HL-60 (cell line): Measurements from ENCODE around the gene GPR31.
"Not testable (repeated sequence)": the region's sequence is repeated elsewhere in the genome, so short reads cannot be mapped to it uniquely, and the experiment has no call there.

ENCODE experiments used
- GABPA ChIP-seq: IDR thresholded peaks from 2 replicates; pipeline ENCODE4 v1.6.1; 2012; ENCODE audit warnings: low read depth
- POLR2AphosphoS5 ChIP-seq: IDR thresholded peaks from 2 replicates; pipeline ENCODE4 v1.6.1; 2012; ENCODE audit warnings: low read depth
- REST ChIP-seq: IDR thresholded peaks from 2 replicates; pipeline ENCODE4 v1.6.1; 2012; ENCODE audit warnings: low read depth; ENCODE audit not compliant: insufficient replicate concordance
- SPI1 ChIP-seq: IDR thresholded peaks from 2 replicates; pipeline ENCODE4 v1.6.1; 2012; ENCODE audit warnings: low read depth, mild to moderate bottlenecking, borderline replicate concordance
- TF ChIP-seq, protein P1 (sequence below): IDR thresholded peaks from one replicate; pipeline ENCODE4 v1.5.1; 2011; ENCODE audit warnings: low read length, control low read depth, inconsistent platforms; ENCODE audit not compliant: insufficient read depth

GRCh38 chr6:167182913-167183314 lies 25.1 kb upstream of the GPR31 start:
- TF ChIP-seq, protein P1, sequence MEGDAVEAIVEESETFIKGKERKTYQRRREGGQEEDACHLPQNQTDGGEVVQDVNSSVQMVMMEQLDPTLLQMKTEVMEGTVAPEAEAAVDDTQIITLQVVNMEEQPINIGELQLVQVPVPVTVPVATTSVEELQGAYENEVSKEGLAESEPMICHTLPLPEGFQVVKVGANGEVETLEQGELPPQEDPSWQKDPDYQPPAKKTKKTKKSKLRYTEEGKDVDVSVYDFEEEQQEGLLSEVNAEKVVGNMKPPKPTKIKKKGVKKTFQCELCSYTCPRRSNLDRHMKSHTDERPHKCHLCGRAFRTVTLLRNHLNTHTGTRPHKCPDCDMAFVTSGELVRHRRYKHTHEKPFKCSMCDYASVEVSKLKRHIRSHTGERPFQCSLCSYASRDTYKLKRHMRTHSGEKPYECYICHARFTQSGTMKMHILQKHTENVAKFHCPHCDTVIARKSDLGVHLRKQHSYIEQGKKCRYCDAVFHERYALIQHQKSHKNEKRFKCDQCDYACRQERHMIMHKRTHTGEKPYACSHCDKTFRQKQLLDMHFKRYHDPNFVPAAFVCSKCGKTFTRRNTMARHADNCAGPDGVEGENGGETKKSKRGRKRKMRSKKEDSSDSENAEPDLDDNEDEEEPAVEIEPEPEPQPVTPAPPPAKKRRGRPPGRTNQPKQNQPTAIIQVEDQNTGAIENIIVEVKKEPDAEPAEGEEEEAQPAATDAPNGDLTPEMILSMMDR = not testable (repeated sequence)
- TF ChIP-seq POLR2AphosphoS5, REST, GABPA, SPI1: not testable (repeated sequence)
